GM19238 (cell line): ENCODE results near the gene ADI1.
"Not testable (repeated sequence)": the region's sequence is repeated elsewhere in the genome, so short reads cannot be mapped to it uniquely, and the experiment has no call there.

Source experiments
- DNase-seq: peaks from one replicate; pipeline ENCODE4 v3.0.0; 2011; ENCODE audit warnings: low spot score; ENCODE audit not compliant: insufficient read length

ADI1 gene

GRCh38 chr2:3529316-3530025 is 10.1 kb upstream of the ADI1 start:
- no peak for DNase-seq

GRCh38 chr2:3527886-3528785 is 8.8 kb upstream of the ADI1 start:
- DNase-seq: no peak

- no peak for DNase-seq
Observed at GRCh38 chr2:3526871-3527270, 7.5 kb upstream of the ADI1 start.

GRCh38 chr2:3523551-3524041 is 4.3 kb upstream of the ADI1 start:
- DNase-seq: no peak

GRCh38 chr2:3522961-3523421 is 3.7 kb upstream of the ADI1 start:
- no peak for DNase-seq

GRCh38 chr2:3520591-3520990 is 1.3 kb upstream of the ADI1 start:
- DNase-seq: no peak

- peak; percentile 98 for DNase-seq
Observed at GRCh38 chr2:3518496-3519254, 656 bp downstream of the ADI1 start.

GRCh38 chr2:3517948-3518495 is 1.3 kb downstream of the ADI1 start:
- DNase-seq: no peak

GRCh38 chr2:3516831-3517230 is 2.5 kb downstream of the ADI1 start:
- no peak for DNase-seq

GRCh38 chr2:3515438-3515837 is 3.9 kb downstream of the ADI1 start:
- DNase-seq: not testable (repeated sequence)

- no peak for DNase-seq
Observed at GRCh38 chr2:3513026-3513810, 6.1 kb downstream of the ADI1 start.

- no peak for DNase-seq
Observed at GRCh38 chr2:3512086-3512485, 7.2 kb downstream of the ADI1 start.

GRCh38 chr2:3505771-3506170 is 13.6 kb downstream of the ADI1 start:
- DNase-seq: no peak

GRCh38 chr2:3504741-3505140 is 14.6 kb downstream of the ADI1 start:
- DNase-seq: no peak

- no peak for DNase-seq
Observed at GRCh38 chr2:3503483-3503882, 15.8 kb downstream of the ADI1 start.

- no peak for DNase-seq
Observed at GRCh38 chr2:3503046-3503445, 16.3 kb downstream of the ADI1 start.

GRCh38 chr2:3500326-3500899 is 18.9 kb downstream of the ADI1 start:
- no peak for DNase-seq

- DNase-seq: no peak
Observed at GRCh38 chr2:3498783-3499394, 20.4 kb downstream of the ADI1 start.

- not testable (repeated sequence) for DNase-seq
Observed at GRCh38 chr2:3496708-3497080, 22.6 kb downstream of the ADI1 start.
